GM13977 (cell line): ENCODE measurements around the gene CENPA.
"Not testable (repeated sequence)": the region's sequence is repeated elsewhere in the genome, so short reads cannot be mapped to it uniquely, and the experiment has no call there.

ENCODE experiments used
- DNase-seq: peaks from one replicate; pipeline ENCODE4 v3.0.0; 2012; ENCODE audit warnings: low spot score
- in situ Hi-C: fragments of 300-500 bp; cut with MboI; formaldehyde crosslinking; loops from one replicate; pipeline ENCODE4 v1.12.0; 2022; ENCODE audit warnings: low sequenced_read_pairs, low pct_unique_long_range_greater_than_20kb, mixed read lengths, inconsistent platforms; ENCODE audit not compliant: unreplicated experiment
- TF ChIP-seq, protein P1 (sequence below): IDR thresholded peaks from 2 replicates; pipeline ENCODE4 v1.5.1; 2012; ENCODE audit warnings: mild to moderate bottlenecking, control low read depth; ENCODE audit not compliant: insufficient read depth; ENCODE audit errors: extremely low read depth, missing control alignments

Gene CENPA

GRCh38 chr2:26792720-26793119, 6.9 kb downstream of the CENPA start:
- in situ Hi-C loops = no loop called here
- DNase-seq = no peak
- TF ChIP-seq, protein P1, sequence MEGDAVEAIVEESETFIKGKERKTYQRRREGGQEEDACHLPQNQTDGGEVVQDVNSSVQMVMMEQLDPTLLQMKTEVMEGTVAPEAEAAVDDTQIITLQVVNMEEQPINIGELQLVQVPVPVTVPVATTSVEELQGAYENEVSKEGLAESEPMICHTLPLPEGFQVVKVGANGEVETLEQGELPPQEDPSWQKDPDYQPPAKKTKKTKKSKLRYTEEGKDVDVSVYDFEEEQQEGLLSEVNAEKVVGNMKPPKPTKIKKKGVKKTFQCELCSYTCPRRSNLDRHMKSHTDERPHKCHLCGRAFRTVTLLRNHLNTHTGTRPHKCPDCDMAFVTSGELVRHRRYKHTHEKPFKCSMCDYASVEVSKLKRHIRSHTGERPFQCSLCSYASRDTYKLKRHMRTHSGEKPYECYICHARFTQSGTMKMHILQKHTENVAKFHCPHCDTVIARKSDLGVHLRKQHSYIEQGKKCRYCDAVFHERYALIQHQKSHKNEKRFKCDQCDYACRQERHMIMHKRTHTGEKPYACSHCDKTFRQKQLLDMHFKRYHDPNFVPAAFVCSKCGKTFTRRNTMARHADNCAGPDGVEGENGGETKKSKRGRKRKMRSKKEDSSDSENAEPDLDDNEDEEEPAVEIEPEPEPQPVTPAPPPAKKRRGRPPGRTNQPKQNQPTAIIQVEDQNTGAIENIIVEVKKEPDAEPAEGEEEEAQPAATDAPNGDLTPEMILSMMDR = no peak

DNA sequence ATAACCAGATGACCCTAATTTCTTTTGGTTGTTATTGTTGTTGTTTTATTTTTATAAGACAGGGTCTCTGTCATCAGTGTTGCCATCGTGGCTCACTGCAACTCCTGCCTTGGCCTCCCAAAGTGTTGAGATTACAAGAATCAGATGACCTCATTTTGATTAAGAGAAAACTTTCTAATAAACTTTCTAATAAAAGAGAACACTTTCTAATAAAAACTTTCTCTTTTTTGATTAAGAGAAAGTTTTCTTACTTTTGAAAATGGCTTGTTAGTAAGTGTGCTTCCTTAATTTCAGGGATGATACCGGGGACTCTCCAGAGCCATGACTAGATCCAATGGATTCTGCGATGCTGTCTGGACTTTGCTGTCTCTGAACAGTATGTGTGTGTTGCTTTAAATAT, 7.7 kb downstream of the CENPA start:
- in situ Hi-C loops = no loop called here
- TF ChIP-seq, protein P1 = no peak
- no peak for DNase-seq

GRCh38 chr2:26795135-26795534, 9.3 kb downstream of the CENPA start:
- DNase-seq, in situ Hi-C loops: not testable (repeated sequence)

DNA sequence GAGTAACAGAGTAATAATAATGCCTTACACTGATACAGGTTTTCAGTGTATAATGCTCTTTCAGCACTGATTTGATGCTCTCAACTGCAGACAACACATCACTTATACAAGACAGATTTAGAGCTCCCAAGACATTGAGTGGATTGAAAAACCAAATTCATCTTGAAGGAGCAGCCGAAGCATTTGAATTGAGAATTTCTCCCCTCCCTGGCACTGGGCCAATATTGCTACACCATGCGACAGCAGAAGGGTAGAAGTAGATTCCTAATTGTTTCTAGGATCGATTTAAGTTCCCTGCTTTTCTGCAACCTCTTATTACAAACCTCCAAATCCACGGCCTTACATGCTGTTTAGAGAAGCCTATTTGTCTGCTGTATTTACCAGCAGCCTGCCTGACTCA, 15.5 kb downstream of the CENPA start:
- TF ChIP-seq, protein P1 = no peak
- in situ Hi-C loops = no loop called here
- DNase-seq = no peak

- in situ Hi-C loops = no loop called here
- TF ChIP-seq, protein P1 = no peak
- DNase-seq = no peak
Measured at GRCh38 chr2:26801796-26802195, 15.9 kb downstream of the CENPA start.

GRCh38 chr2:26805241-26805676, 19.4 kb downstream of the CENPA start:
- no peak for DNase-seq
- TF ChIP-seq, protein P1 = no peak
- in situ Hi-C loops = no loop called here

GRCh38 chr2:26807788-26808460, 22.1 kb downstream of the CENPA start:
- in situ Hi-C loops = no loop called here
- DNase-seq = no peak
- TF ChIP-seq, protein P1 = no peak
